HepG2 (cell line): ENCODE results near the gene ACADVL. TPM values are rescaled to one million over a fixed set of nuclear protein-coding genes. Genes with fewer than 3 reads are reported as not detected.
A peak's percentile ranks its signal among the peaks of the same experiment; 100 is the strongest.

ENCODE experiments used
- FOXA3 ChIP-seq: IDR thresholded peaks from 2 replicates; pipeline ENCODE4 v1.6.1; 2016; ENCODE audit warnings: missing genetic modification reagents, missing compliant biosample characterization
- HOXA3 ChIP-seq: sonication (generic); formaldehyde crosslinking; IDR thresholded peaks from 2 replicates; pipeline ENCODE4 v1.5.0; 2020; ENCODE audit warnings: missing genetic modification reagents
- NONO ChIP-seq, 2 experiments: fragments of 450-650 bp in 1 of 2; sonication (generic) in 1 of 2; formaldehyde crosslinking in 1 of 2; IDR thresholded peaks in 1 of 2; conservative IDR thresholded peaks in 1 of 2; 2 replicates each; pipeline versions ENCODE4 v1.6.1 to v1.8.0; 2017 to 2022; ENCODE audit warnings: mild to moderate bottlenecking in 1 of 2, missing genetic modification reagents in 1 of 2, moderate library complexity in 1 of 2
- NR2F1 ChIP-seq, 2 experiments: fragments of 450-650 bp in 1 of 2; formaldehyde crosslinking in 1 of 2; IDR thresholded peaks; 2 replicates each; pipeline versions ENCODE4 v1.5.0 to v1.6.1; 2016 to 2020; ENCODE audit warnings: mild to moderate bottlenecking in 1 of 2, missing compliant biosample characterization in 1 of 2, missing genetic modification reagents in 1 of 2, moderate library complexity in 1 of 2
- PBX2 ChIP-seq: IDR thresholded peaks from 2 replicates; pipeline ENCODE4 v1.6.1; 2016; ENCODE audit warnings: control low read depth
- POLR2A ChIP-seq, 2 experiments: IDR thresholded peaks; 2 replicates each; pipeline ENCODE4 v1.6.1; 2011; ENCODE audit warnings: low read depth in 2 of 2, low read length in 2 of 2, mild to moderate bottlenecking in 1 of 2, moderate library complexity in 1 of 2; ENCODE audit not compliant: insufficient read depth in 1 of 2
- RXRA ChIP-seq: sonication (generic); formaldehyde crosslinking; IDR thresholded peaks from 2 replicates; pipeline ENCODE4 v1.5.1; 2020; ENCODE audit warnings: missing genetic modification reagents
- SP2 ChIP-seq: sonication (generic); formaldehyde crosslinking; IDR thresholded peaks from 2 replicates; pipeline ENCODE4 v1.5.1; 2020; ENCODE audit warnings: mild to moderate bottlenecking, missing genetic modification reagents
- ZBTB38 ChIP-seq: sonication (generic); formaldehyde crosslinking; IDR thresholded peaks from 2 replicates; pipeline ENCODE4 v1.5.1; 2020; ENCODE audit warnings: mild to moderate bottlenecking, missing genetic modification reagents
- ZBTB40 ChIP-seq, 2 experiments: fragments of 450-650 bp in 1 of 2; sonication (generic) in 1 of 2; formaldehyde crosslinking in 1 of 2; IDR thresholded peaks; 2 replicates each; pipeline versions ENCODE4 v1.6.1 to v1.8.0; 2016 to 2022; ENCODE audit warnings: antibody characterized with exemption in 1 of 2, mild to moderate bottlenecking in 1 of 2, missing genetic modification reagents in 1 of 2
- ZBTB42 ChIP-seq: sonication (generic); formaldehyde crosslinking; IDR thresholded peaks from 2 replicates; pipeline ENCODE4 v1.5.0; 2020; ENCODE audit warnings: mild to moderate bottlenecking, missing genetic modification reagents
- ZNF350 ChIP-seq: sonication (generic); formaldehyde crosslinking; IDR thresholded peaks from 2 replicates; pipeline ENCODE4 v1.4.0; 2020; ENCODE audit warnings: mild to moderate bottlenecking, low read depth, missing genetic modification reagents, borderline replicate concordance
- ZNF367 ChIP-seq: sonication (generic); formaldehyde crosslinking; IDR thresholded peaks from 2 replicates; pipeline ENCODE4 v1.4.0; 2020; ENCODE audit warnings: missing genetic modification reagents, borderline replicate concordance
- ZNF569 ChIP-seq: sonication (generic); formaldehyde crosslinking; IDR thresholded peaks from 2 replicates; pipeline ENCODE4 v1.5.0; 2020; ENCODE audit warnings: mild to moderate bottlenecking, missing genetic modification reagents, moderate library complexity, borderline replicate concordance
- polyA plus RNA-seq, 8 experiments: library from polyadenylated mRNA; depleted of rRNA in 3 of 8; stranded (reverse) in 7 of 8; unstranded in 1 of 8; fragments of >200 nt; fragmentation: Illumina TruSeq in 4 of 8; extraction: Trizol in 4 of 8; gene quantifications; 2 replicates each; pipeline versions ENCODE4 v1.2.1 to v1.2.3, GENCODE V29; 2011 to 2016; ENCODE audit warnings: low read depth in 4 of 8, missing spikeins in 1 of 8, mixed read lengths in 1 of 8; ENCODE audit not compliant: insufficient read depth in 1 of 8
- total RNA-seq, 5 experiments: library from RNA; depleted of rRNA; stranded (reverse); fragments of >200 nt; fragmentation: Illumina TruSeq; extraction: Trizol; gene quantifications; 2 replicates each; pipeline ENCODE4 v1.2.3, GENCODE V29; 2016; ENCODE audit warnings: low read depth in 1 of 5
- TF ChIP-seq, protein P1 (sequence below): sonication (generic); formaldehyde crosslinking; IDR thresholded peaks from 2 replicates; pipeline ENCODE4 v1.4.0; 2020; ENCODE audit warnings: missing genetic modification reagents, borderline replicate concordance

The ACADVL gene
- total and polyA plus RNA-seq, 2 of the 13 experiments (the other 11 are each of a cell fraction or from before 2014, with no cell fraction given) = 219 to 412 TPM

DNA sequence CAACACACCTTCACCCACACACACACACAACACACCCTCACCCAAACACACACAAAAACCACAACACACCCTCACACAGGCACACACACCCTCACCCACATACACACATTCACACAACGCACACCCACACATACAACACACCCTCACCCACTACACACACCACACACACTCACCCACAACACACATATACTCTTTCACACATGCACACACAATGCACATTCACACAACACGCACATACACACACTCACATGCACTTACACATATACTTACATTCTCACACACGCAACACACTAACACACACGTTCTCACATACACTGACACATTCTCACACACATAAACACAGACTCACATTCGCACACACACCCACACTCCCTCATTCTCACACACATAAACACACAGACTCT lies 44.4 kb upstream of the ACADVL start (continued):
- no peak for TF ChIP-seq ZBTB40 (IDR thresholded peaks at IDR 0.05)
- no peak for TF ChIP-seq ZBTB40 (CRISPR knock-in tag; IDR thresholded peaks at IDR 0.05)
- TF ChIP-seq ZBTB38 = no peak
- no peak for TF ChIP-seq PBX2 (CRISPR knock-in tag)
- TF ChIP-seq HOXA3 = no peak
- no peak for TF ChIP-seq RXRA (CRISPR knock-in tag)
- TF ChIP-seq ZNF569 (CRISPR knock-in tag) = no peak
- TF ChIP-seq ZNF367 (CRISPR knock-in tag) = no peak
- no peak for TF ChIP-seq ZBTB42
- no peak for TF ChIP-seq NR2F1 (CRISPR knock-in tag; IDR thresholded peaks at IDR 0.05)
- 0 out of 2 replicates have a peak, but pooled peaks have one; percentile 31 for TF ChIP-seq ZNF350 (CRISPR knock-in tag)
- peak; percentile 41 to 53 for TF ChIP-seq POLR2A (IDR thresholded peaks at IDR 0.05; ENCODE audit: insufficient read depth in 1 of 2, low read depth in 2 of 2, low read length in 2 of 2)
- TF ChIP-seq, protein P1, sequence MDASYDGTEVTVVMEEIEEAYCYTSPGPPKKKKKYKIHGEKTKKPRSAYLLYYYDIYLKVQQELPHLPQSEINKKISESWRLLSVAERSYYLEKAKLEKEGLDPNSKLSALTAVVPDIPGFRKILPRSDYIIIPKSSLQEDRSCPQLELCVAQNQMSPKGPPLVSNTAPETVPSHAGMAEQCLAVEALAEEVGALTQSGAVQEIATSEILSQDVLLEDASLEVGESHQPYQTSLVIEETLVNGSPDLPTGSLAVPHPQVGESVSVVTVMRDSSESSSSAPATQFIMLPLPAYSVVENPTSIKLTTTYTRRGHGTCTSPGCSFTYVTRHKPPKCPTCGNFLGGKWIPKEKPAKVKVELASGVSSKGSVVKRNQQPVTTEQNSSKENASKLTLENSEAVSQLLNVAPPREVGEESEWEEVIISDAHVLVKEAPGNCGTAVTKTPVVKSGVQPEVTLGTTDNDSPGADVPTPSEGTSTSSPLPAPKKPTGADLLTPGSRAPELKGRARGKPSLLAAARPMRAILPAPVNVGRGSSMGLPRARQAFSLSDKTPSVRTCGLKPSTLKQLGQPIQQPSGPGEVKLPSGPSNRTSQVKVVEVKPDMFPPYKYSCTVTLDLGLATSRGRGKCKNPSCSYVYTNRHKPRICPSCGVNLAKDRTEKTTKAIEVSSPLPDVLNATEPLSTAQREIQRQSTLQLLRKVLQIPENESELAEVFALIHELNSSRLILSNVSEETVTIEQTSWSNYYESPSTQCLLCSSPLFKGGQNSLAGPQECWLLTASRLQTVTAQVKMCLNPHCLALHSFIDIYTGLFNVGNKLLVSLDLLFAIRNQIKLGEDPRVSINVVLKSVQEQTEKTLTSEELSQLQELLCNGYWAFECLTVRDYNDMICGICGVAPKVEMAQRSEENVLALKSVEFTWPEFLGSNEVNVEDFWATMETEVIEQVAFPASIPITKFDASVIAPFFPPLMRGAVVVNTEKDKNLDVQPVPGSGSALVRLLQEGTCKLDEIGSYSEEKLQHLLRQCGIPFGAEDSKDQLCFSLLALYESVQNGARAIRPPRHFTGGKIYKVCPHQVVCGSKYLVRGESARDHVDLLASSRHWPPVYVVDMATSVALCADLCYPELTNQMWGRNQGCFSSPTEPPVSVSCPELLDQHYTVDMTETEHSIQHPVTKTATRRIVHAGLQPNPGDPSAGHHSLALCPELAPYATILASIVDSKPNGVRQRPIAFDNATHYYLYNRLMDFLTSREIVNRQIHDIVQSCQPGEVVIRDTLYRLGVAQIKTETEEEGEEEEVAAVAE (CRISPR knock-in tag) = no peak
- TF ChIP-seq SP2 (CRISPR knock-in tag) = no peak
- TF ChIP-seq NONO (IDR thresholded peaks at IDR 0.05) = no peak
- TF ChIP-seq NONO (CRISPR knock-in tag; conservative IDR thresholded peaks at IDR 0.05) = 0 out of 2 replicates have a peak, but pooled peaks have one; percentile 17
- TF ChIP-seq FOXA3 (CRISPR knock-in tag) = no peak
